ENCODE results near the gene LRP2. TPM values are rescaled to one million over a fixed set of nuclear protein-coding genes. Genes with fewer than 3 reads are reported as not detected.
A peak's percentile ranks its signal among the peaks of the same experiment; 100 is the strongest.

LRP2 gene
- total and polyA plus RNA-seq, 2 experiments from 2014 or later, result 0.68 to 2.7 TPM

- H3F3A ChIP-seq (replicated peaks; ENCODE audit: low read depth), result no peaks in the 10 kb centered on the region
- DNase-seq (ENCODE audit: low spot score) (peak; percentile 50), ATAC-seq (peak; percentile 44)
- H3K9me2 ChIP-seq (ENCODE audit: insufficient read depth), result no peaks in the 10 kb centered on the region
- H3K27ac ChIP-seq (ENCODE audit: low read depth), result no peak overlapping the region
- TF ChIP-seq ZNF114 (CRISPR knock-in tag; IDR thresholded peaks at IDR 0.05) (no peak), EZH2 (IDR thresholded peaks at IDR 0.05; ENCODE audit: low read depth, unreplicated experiment) (peak; percentile 89)
- no peaks in the 10 kb centered on the region; the same call in 2 of the 3 replicates for H3K36me3 Mint-ChIP-seq (ENCODE audit: low read depth)
- peak overlapping the region; percentile 95 for H2AFZ ChIP-seq
- peak overlapping the region; percentile 80 for H3K4me3 Mint-ChIP-seq
- H3K4me1 Mint-ChIP-seq, result peaks cover 20% of the 10 kb centered on the region
- peaks cover 16% of the 10 kb centered on the region for H3K4me1 ChIP-seq (ENCODE audit: insufficient read depth)
- H3K4me3 ChIP-seq, result peak overlapping the region; percentile 82
- H3K79me2 ChIP-seq (replicated peaks; ENCODE audit: insufficient read depth), result no peaks in the 10 kb centered on the region
- H3K27me3 Mint-ChIP-seq (ENCODE audit: insufficient read depth, low read depth, poor library complexity), result peaks cover 51% of the 10 kb centered on the region
- H3K9me3 Mint-ChIP-seq, result no peaks in the 10 kb centered on the region
- no peaks in the 10 kb centered on the region for H4K20me1 ChIP-seq (replicated peaks; ENCODE audit: insufficient read depth)
- no peak overlapping the region for H3K27ac Mint-ChIP-seq
- peaks cover 68% of the 10 kb centered on the region for H3K27me3 ChIP-seq (ENCODE audit: insufficient read depth)
- H3K36me3 ChIP-seq (ENCODE audit: insufficient read depth), result no peaks in the 10 kb centered on the region
- peak overlapping the region; percentile 99 for H3K4me2 ChIP-seq
Measured at GRCh38 chr2:169361706-169362117, 622 bp downstream of the LRP2 start.

GRCh38 chr2:169360984-169361705 lies 1.2 kb downstream of the LRP2 start:
- Histone ChIP-seq H3F3A (replicated peaks; ENCODE audit: low read depth) (no peaks in the 10 kb centered on the region), H3K27me3 (ENCODE audit: insufficient read depth) (peaks cover 68% of the 10 kb centered on the region), H2AFZ (peak overlapping the region; percentile 95), H3K79me2 (replicated peaks; ENCODE audit: insufficient read depth) (no peaks in the 10 kb centered on the region), H3K9me2 (ENCODE audit: insufficient read depth) (no peaks in the 10 kb centered on the region), H3K36me3 (ENCODE audit: insufficient read depth) (no peaks in the 10 kb centered on the region), H3K27ac (ENCODE audit: low read depth) (no peak overlapping the region), H3K4me2 (peak overlapping the region; percentile 99), H4K20me1 (replicated peaks; ENCODE audit: insufficient read depth) (no peaks in the 10 kb centered on the region), H3K4me1 (ENCODE audit: insufficient read depth) (peaks cover 16% of the 10 kb centered on the region), H3K4me3 (peak overlapping the region; percentile 82)
- Mint-ChIP-seq H3K27ac (no peak overlapping the region), H3K36me3 (ENCODE audit: low read depth) (no peaks in the 10 kb centered on the region; the same call in 2 of the 3 replicates), H3K27me3 (ENCODE audit: insufficient read depth, low read depth, poor library complexity) (peaks cover 51% of the 10 kb centered on the region), H3K4me3 (peak overlapping the region; percentile 80), H3K4me1 (peaks cover 20% of the 10 kb centered on the region), H3K9me3 (no peaks in the 10 kb centered on the region)
- TF ChIP-seq, protein P1, sequence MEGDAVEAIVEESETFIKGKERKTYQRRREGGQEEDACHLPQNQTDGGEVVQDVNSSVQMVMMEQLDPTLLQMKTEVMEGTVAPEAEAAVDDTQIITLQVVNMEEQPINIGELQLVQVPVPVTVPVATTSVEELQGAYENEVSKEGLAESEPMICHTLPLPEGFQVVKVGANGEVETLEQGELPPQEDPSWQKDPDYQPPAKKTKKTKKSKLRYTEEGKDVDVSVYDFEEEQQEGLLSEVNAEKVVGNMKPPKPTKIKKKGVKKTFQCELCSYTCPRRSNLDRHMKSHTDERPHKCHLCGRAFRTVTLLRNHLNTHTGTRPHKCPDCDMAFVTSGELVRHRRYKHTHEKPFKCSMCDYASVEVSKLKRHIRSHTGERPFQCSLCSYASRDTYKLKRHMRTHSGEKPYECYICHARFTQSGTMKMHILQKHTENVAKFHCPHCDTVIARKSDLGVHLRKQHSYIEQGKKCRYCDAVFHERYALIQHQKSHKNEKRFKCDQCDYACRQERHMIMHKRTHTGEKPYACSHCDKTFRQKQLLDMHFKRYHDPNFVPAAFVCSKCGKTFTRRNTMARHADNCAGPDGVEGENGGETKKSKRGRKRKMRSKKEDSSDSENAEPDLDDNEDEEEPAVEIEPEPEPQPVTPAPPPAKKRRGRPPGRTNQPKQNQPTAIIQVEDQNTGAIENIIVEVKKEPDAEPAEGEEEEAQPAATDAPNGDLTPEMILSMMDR (conservative IDR thresholded peaks at IDR 0.05; ENCODE audit: low read depth in 2 of 2), result 0 out of 4 replicates have a peak, but pooled peaks of 1 of the 2 experiments have one; percentile 8
- TF ChIP-seq, protein P2, sequence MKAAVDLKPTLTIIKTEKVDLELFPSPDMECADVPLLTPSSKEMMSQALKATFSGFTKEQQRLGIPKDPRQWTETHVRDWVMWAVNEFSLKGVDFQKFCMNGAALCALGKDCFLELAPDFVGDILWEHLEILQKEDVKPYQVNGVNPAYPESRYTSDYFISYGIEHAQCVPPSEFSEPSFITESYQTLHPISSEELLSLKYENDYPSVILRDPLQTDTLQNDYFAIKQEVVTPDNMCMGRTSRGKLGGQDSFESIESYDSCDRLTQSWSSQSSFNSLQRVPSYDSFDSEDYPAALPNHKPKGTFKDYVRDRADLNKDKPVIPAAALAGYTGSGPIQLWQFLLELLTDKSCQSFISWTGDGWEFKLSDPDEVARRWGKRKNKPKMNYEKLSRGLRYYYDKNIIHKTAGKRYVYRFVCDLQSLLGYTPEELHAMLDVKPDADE (IDR thresholded peaks at IDR 0.05), result no peak
- ATAC-seq (peak; percentile 5), DNase-seq (ENCODE audit: low spot score) (peak; percentile 67)

GRCh38 chr2:169358016-169358415 lies 4.3 kb downstream of the LRP2 start:
- Mint-ChIP-seq H3K4me3 (no peak overlapping the region), H3K4me1 (peaks cover 9% of the 10 kb centered on the region), H3K36me3 (ENCODE audit: low read depth) (no peaks in the 10 kb centered on the region; the same call in 2 of the 3 replicates), H3K27ac (no peak overlapping the region), H3K9me3 (no peaks in the 10 kb centered on the region), H3K27me3 (ENCODE audit: insufficient read depth, low read depth, poor library complexity) (peaks cover 31% of the 10 kb centered on the region)
- H3K9me2 ChIP-seq (ENCODE audit: insufficient read depth), result no peaks in the 10 kb centered on the region
- DNase-seq (ENCODE audit: low spot score) (no peak), ATAC-seq (no peak)
- peaks cover 50% of the 10 kb centered on the region for H3K27me3 ChIP-seq (ENCODE audit: insufficient read depth)
- H3K4me1 ChIP-seq (ENCODE audit: insufficient read depth), result peaks cover 5% of the 10 kb centered on the region
- H4K20me1 ChIP-seq (replicated peaks; ENCODE audit: insufficient read depth), result no peaks in the 10 kb centered on the region
- no peak overlapping the region for H2AFZ ChIP-seq
- no peak overlapping the region for H3K27ac ChIP-seq (ENCODE audit: low read depth)
- no peaks in the 10 kb centered on the region for H3F3A ChIP-seq (replicated peaks; ENCODE audit: low read depth)
- H3K4me3 ChIP-seq, result no peak overlapping the region
- H3K4me2 ChIP-seq, result no peak overlapping the region
- H3K36me3 ChIP-seq (ENCODE audit: insufficient read depth), result no peaks in the 10 kb centered on the region
- H3K79me2 ChIP-seq (replicated peaks; ENCODE audit: insufficient read depth), result no peaks in the 10 kb centered on the region
- TF ChIP-seq JUNB (IDR thresholded peaks at IDR 0.05; ENCODE audit: unreplicated experiment) (no peak), EZH2phosphoT487 (IDR thresholded peaks at IDR 0.05; ENCODE audit: unreplicated experiment) (no peak), POLR2AphosphoS5 (IDR thresholded peaks at IDR 0.05; ENCODE audit: low read depth) (no peak), ZNF114 (CRISPR knock-in tag; IDR thresholded peaks at IDR 0.05) (no peak), EZH2 (IDR thresholded peaks at IDR 0.05; ENCODE audit: low read depth, unreplicated experiment) (no peak)
- TF ChIP-seq, protein P2 (IDR thresholded peaks at IDR 0.05), result no peak
- TF ChIP-seq, protein P1 (conservative IDR thresholded peaks at IDR 0.05; ENCODE audit: low read depth in 2 of 2), result no peak

All from GM23338 (cell line).